Measurements from ENCODE around the gene DNM3. TPM values are rescaled to one million over a fixed set of nuclear protein-coding genes. Genes with fewer than 3 reads are reported as not detected.

The DNM3 gene
- total RNA-seq, 1 donor from 2014 or later, result 9.6 TPM

DNA sequence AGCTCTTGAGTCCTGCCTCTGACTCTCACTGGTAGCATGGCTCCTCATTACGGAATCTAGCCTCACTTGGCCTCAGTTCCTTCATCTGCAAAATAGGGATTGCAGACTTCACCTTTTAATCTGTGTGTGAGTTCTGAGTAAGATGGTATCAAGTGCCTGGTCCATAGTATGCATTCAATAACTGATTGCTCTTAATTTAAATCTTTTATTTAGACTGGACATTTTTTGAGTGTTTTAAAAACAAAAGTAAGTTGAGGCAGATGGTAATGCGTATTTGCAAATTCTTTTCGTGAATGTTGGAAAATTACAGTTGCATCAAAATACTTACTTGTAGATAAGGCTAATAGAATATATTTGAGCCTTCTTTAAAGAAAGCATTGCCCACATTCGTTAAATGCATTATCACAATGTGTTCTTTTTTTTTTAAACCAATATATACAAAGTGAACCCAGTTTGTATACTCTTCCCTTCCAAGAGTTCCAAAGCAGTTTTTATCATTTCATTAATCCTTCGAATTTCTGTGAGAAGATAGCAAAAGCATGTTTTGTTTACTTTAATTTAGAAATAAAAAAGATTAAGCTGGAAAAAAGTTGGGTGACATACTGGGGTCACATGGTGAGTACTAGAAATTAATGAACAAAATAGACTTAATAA is 8.1 kb downstream of the DNM3 start:
- no peak overlapping the region for H3K4me3 ChIP-seq
- no peaks in the 10 kb centered on the region for H3K27me3 ChIP-seq
- TF ChIP-seq, protein P1, sequence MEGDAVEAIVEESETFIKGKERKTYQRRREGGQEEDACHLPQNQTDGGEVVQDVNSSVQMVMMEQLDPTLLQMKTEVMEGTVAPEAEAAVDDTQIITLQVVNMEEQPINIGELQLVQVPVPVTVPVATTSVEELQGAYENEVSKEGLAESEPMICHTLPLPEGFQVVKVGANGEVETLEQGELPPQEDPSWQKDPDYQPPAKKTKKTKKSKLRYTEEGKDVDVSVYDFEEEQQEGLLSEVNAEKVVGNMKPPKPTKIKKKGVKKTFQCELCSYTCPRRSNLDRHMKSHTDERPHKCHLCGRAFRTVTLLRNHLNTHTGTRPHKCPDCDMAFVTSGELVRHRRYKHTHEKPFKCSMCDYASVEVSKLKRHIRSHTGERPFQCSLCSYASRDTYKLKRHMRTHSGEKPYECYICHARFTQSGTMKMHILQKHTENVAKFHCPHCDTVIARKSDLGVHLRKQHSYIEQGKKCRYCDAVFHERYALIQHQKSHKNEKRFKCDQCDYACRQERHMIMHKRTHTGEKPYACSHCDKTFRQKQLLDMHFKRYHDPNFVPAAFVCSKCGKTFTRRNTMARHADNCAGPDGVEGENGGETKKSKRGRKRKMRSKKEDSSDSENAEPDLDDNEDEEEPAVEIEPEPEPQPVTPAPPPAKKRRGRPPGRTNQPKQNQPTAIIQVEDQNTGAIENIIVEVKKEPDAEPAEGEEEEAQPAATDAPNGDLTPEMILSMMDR (IDR thresholded peaks at IDR 0.05), result no peak
- H3K36me3 ChIP-seq, result no peaks in the 10 kb centered on the region
- no peaks in the 10 kb centered on the region for H3K9me3 ChIP-seq
- no peak for DNase-seq (ENCODE audit: low spot score in 2 of 2)
- no peak overlapping the region for H3K27ac ChIP-seq
- no peaks in the 10 kb centered on the region for H3K4me1 ChIP-seq
- intact Hi-C loops (cut with DNase I), result no loop called here

DNA sequence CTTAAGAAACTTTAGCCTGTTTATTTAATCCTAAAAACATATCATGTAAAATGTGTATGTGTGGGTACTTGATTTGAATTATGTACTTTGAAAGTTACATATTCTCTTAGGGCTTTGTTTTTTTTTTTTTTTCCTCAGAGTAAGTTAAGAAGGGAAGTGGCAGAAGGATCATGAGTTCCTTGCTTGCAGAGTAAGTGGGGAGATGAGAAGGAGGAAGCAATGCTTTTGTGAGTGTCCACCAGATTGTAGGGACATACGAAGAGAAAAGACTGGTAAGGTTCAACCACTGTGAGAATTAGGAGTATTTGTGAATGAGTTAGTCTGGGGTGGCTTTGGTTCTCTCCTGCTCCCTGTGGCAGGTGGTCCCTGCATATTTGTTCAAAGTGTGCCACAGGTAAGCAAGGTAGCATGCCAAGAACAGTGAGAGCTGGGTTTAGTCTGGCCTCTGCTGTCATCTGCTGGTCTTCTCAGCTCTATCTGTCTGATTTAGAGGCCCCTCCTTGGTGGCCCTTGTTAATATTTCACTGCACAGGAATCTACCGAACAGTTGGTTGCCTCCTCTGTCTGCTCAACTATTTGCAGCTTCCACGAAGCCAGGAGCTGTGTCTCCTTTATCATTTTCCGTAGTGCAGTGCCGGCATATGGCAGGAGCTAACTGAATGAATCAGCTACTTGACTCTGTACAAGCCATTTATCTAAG is 9.5 kb downstream of the DNM3 start:
- intact Hi-C loops (cut with DNase I), result no loop called here
- Histone ChIP-seq H3K4me1 (no peaks in the 10 kb centered on the region), H3K9me3 (no peaks in the 10 kb centered on the region), H3K36me3 (no peaks in the 10 kb centered on the region), H3K27ac (no peak overlapping the region), H3K4me3 (no peak overlapping the region), H3K27me3 (no peaks in the 10 kb centered on the region)
- TF ChIP-seq, protein P1 (IDR thresholded peaks at IDR 0.05), result no peak
- DNase-seq (ENCODE audit: low spot score in 2 of 2), result no peak

GRCh38 chr1:171852272-171852671 is 11.0 kb downstream of the DNM3 start:
- H3K27ac ChIP-seq, result no peak overlapping the region
- no peaks in the 10 kb centered on the region for H3K27me3 ChIP-seq
- TF ChIP-seq, protein P1 (IDR thresholded peaks at IDR 0.05), result no peak
- H3K4me1 ChIP-seq, result no peaks in the 10 kb centered on the region
- DNase-seq (ENCODE audit: low spot score in 2 of 2), result no peak
- peaks cover 0 to under 1% of the 10 kb centered on the region in 2 donors for H3K9me3 ChIP-seq
- intact Hi-C loops (cut with DNase I), result no loop called here
- H3K4me3 ChIP-seq, result no peak overlapping the region
- no peaks in the 10 kb centered on the region for H3K36me3 ChIP-seq

DNA sequence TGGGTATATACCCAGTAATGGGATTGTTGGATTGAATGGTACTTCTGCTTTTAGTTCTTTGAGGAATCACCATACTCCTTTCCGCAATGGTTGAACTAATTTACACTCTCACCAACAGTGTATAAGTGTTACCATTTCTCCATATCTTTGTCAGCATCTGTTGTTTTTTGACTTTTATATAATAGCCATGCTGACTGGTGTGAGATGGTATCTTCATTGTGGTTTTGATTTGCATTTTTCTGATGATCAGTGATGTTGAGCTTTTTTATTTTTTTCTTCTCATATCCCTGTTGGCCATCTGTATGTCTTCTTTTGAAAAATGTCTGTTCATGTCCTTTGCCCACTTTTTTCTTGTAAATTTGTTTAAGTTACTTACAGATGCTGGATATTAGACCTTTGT is 14.1 kb downstream of the DNM3 start:
- Histone ChIP-seq H3K4me1 (no peaks in the 10 kb centered on the region), H3K27me3 (no peaks in the 10 kb centered on the region), H3K4me3 (no peak overlapping the region), H3K27ac (no peak overlapping the region), H3K36me3 (no peaks in the 10 kb centered on the region), H3K9me3 (peaks cover 0 to 6% of the 10 kb centered on the region in 2 donors)
- intact Hi-C loops (cut with DNase I), result no loop called here
- TF ChIP-seq, protein P1 (IDR thresholded peaks at IDR 0.05), result no peak
- DNase-seq (ENCODE audit: low spot score in 2 of 2), result no peak

GRCh38 chr1:171858696-171859095 is 17.4 kb downstream of the DNM3 start:
- H3K4me1 ChIP-seq, result no peaks in the 10 kb centered on the region
- intact Hi-C loops (cut with DNase I), result no loop called here
- no peaks in the 10 kb centered on the region for H3K27me3 ChIP-seq
- peaks cover 0 to 6% of the 10 kb centered on the region in 2 donors for H3K9me3 ChIP-seq
- H3K4me3 ChIP-seq, result no peak overlapping the region
- H3K36me3 ChIP-seq, result no peaks in the 10 kb centered on the region
- no peak overlapping the region for H3K27ac ChIP-seq
- DNase-seq (ENCODE audit: low spot score in 2 of 2), result no peak
- TF ChIP-seq, protein P1 (IDR thresholded peaks at IDR 0.05), result no peak

Data from ascending aorta (tissue), 2 donors.